ENCODE data around the gene ADAM11. TPM values are rescaled to one million over a fixed set of nuclear protein-coding genes. Genes with fewer than 3 reads are reported as not detected.
"Not testable (repeated sequence)": the region's sequence is repeated elsewhere in the genome, so short reads cannot be mapped to it uniquely, and the experiment has no call there.

The ADAM11 gene
- total and polyA plus RNA-seq, 5 donors from 2014 or later = 0.15 to 0.35 (median 0.24) TPM; not detected in 2

GRCh38 chr17:44738214-44738906 lies 20.4 kb upstream of the ADAM11 start:
- Histone ChIP-seq H3K4me3 (ENCODE audit: low read depth, low read length) (no peak overlapping the region), H3K4me1 (ENCODE audit: control insufficient read depth, insufficient read depth, low read length, poor library complexity, severe bottlenecking) (no peaks in the 10 kb centered on the region), H3K36me3 (ENCODE audit: control insufficient read depth, insufficient read depth, low read length) (no peaks in the 10 kb centered on the region), H3K27me3 (ENCODE audit: control insufficient read depth, insufficient read depth, low read length) (no peaks in the 10 kb centered on the region), H3K9me3 (ENCODE audit: control insufficient read depth in 2 of 2, low read length in 2 of 2) (no peaks in the 10 kb centered on the region), H3K27ac (ENCODE audit: insufficient read depth, low read length, poor library complexity, severe bottlenecking) (no peak overlapping the region)
- no peaks in the 10 kb centered on the region for H3K27me3 Mint-ChIP-seq
- H3K4me1 Mint-ChIP-seq = no peaks in the 10 kb centered on the region
- no peak overlapping the region for H3K27ac Mint-ChIP-seq
- peaks cover 5% of the 10 kb centered on the region for H3K36me3 Mint-ChIP-seq
- ATAC-seq (ENCODE audit: low read depth in 2 of 2) (no peak), DNase-seq (no peak)
- H3K4me3 Mint-ChIP-seq = no peak overlapping the region
- no peaks in the 10 kb centered on the region for H3K9me3 Mint-ChIP-seq

DNA sequence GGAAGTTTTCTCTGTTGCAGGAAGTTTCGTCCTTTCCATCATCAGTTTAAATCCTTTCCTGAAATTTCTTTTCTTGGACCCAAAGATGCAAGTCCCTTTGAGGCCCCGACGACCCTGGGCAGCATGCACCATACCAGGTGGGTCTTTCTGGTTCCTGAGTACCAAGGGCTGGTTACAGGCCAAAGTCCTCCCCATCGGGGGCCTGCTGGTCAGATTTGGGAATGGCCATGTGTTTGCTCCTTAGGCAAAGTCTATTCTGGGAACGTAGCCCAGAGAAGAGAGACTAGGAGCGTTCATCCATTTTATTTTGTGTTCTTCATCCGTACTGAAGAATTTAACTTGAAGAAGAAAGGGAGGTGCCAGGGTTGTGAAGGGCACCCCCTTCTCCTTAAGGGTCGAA lies 17.5 kb upstream of the ADAM11 start:
- Histone ChIP-seq H3K4me3 (ENCODE audit: low read depth, low read length) (no peak overlapping the region), H3K27me3 (ENCODE audit: control insufficient read depth, insufficient read depth, low read length) (no peaks in the 10 kb centered on the region), H3K9me3 (ENCODE audit: control insufficient read depth in 2 of 2, low read length in 2 of 2) (no peaks in the 10 kb centered on the region), H3K27ac (ENCODE audit: insufficient read depth, low read length, poor library complexity, severe bottlenecking) (no peak overlapping the region), H3K36me3 (ENCODE audit: control insufficient read depth, insufficient read depth, low read length) (no peaks in the 10 kb centered on the region), H3K4me1 (ENCODE audit: control insufficient read depth, insufficient read depth, low read length, poor library complexity, severe bottlenecking) (no peaks in the 10 kb centered on the region)
- DNase-seq = no peak
- Mint-ChIP-seq H3K9me3 (no peaks in the 10 kb centered on the region), H3K36me3 (peaks cover 4% of the 10 kb centered on the region), H3K4me3 (no peak overlapping the region), H3K27ac (no peak overlapping the region), H3K4me1 (no peaks in the 10 kb centered on the region), H3K27me3 (no peaks in the 10 kb centered on the region)
- ATAC-seq (ENCODE audit: low read depth in 2 of 2) = no peak

GRCh38 chr17:44745301-44745700 lies 13.5 kb upstream of the ADAM11 start:
- Histone ChIP-seq H3K4me3 (ENCODE audit: low read depth, low read length) (no peak overlapping the region), H3K36me3 (ENCODE audit: control insufficient read depth, insufficient read depth, low read length) (no peaks in the 10 kb centered on the region), H3K4me1 (ENCODE audit: control insufficient read depth, insufficient read depth, low read length, poor library complexity, severe bottlenecking) (no peaks in the 10 kb centered on the region), H3K27ac (ENCODE audit: insufficient read depth, low read length, poor library complexity, severe bottlenecking) (no peak overlapping the region), H3K27me3 (ENCODE audit: control insufficient read depth, insufficient read depth, low read length) (no peaks in the 10 kb centered on the region), H3K9me3 (ENCODE audit: control insufficient read depth in 2 of 2, low read length in 2 of 2) (no peaks in the 10 kb centered on the region)
- no peaks in the 10 kb centered on the region for H3K9me3 Mint-ChIP-seq
- peaks cover 12% of the 10 kb centered on the region for H3K36me3 Mint-ChIP-seq
- DNase-seq (no peak), ATAC-seq (ENCODE audit: low read depth in 2 of 2) (no peak)
- H3K27me3 Mint-ChIP-seq = no peaks in the 10 kb centered on the region
- H3K4me1 Mint-ChIP-seq = peaks cover 0 to 5% (median 0%) of the 10 kb centered on the region in 4 donors
- H3K4me3 Mint-ChIP-seq = no peak overlapping the region
- H3K27ac Mint-ChIP-seq = no peak overlapping the region

DNA sequence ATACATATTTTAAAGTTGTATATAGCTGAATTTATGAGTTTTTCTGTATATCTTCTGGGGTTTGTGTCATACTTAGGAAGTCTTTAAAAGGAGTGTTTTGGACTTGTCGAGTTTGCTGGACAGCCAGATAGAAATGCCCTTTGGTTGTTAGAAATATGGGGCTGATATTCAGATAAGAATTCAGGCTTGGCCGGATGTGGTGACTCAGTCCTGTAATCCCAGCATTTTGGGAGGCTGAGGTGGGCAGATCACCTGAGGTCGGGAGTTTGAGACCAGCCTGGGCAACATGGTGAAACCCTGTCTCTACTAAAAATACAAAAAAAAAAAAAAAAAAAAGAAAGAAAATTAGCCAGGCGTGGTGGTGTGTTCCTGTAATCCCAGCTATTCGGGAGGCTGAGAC lies 13.1 kb upstream of the ADAM11 start:
- H3K27me3 Mint-ChIP-seq; H3K27ac ChIP-seq (ENCODE audit: insufficient read depth, low read length, poor library complexity, severe bottlenecking); H3K4me1 ChIP-seq (ENCODE audit: control insufficient read depth, insufficient read depth, low read length, poor library complexity, severe bottlenecking); H3K9me3 Mint-ChIP-seq; H3K36me3 ChIP-seq (ENCODE audit: control insufficient read depth, insufficient read depth, low read length); H3K4me3 ChIP-seq (ENCODE audit: low read depth, low read length); H3K4me1 Mint-ChIP-seq; H3K27me3 ChIP-seq (ENCODE audit: control insufficient read depth, insufficient read depth, low read length); DNase-seq; H3K27ac Mint-ChIP-seq; H3K9me3 ChIP-seq (ENCODE audit: control insufficient read depth in 2 of 2, low read length in 2 of 2); ATAC-seq (ENCODE audit: low read depth in 2 of 2); H3K4me3 Mint-ChIP-seq: not testable (repeated sequence)
- H3K36me3 Mint-ChIP-seq = peaks cover 14% of the 10 kb centered on the region

GRCh38 chr17:44747566-44747965 lies 11.2 kb upstream of the ADAM11 start:
- peaks cover 13% of the 10 kb centered on the region for H3K36me3 Mint-ChIP-seq
- no peak for ATAC-seq (ENCODE audit: low read depth in 2 of 2)

GRCh38 chr17:44749076-44749979 lies 9.5 kb upstream of the ADAM11 start:
- DNase-seq (no peak), ATAC-seq (ENCODE audit: low read depth in 2 of 2) (no peak)
- no peak overlapping the region for H3K4me3 ChIP-seq (ENCODE audit: low read depth, low read length)
- no peaks in the 10 kb centered on the region for H3K9me3 Mint-ChIP-seq
- H3K4me3 Mint-ChIP-seq = no peak overlapping the region
- H3K9me3 ChIP-seq (ENCODE audit: control insufficient read depth in 2 of 2, low read length in 2 of 2) = no peaks in the 10 kb centered on the region
- H3K27ac ChIP-seq (ENCODE audit: insufficient read depth, low read length, poor library complexity, severe bottlenecking) = no peak overlapping the region
- H3K27me3 Mint-ChIP-seq = no peaks in the 10 kb centered on the region
- H3K36me3 Mint-ChIP-seq = peaks cover 13% of the 10 kb centered on the region
- peaks cover 0 to 5% (median 0%) of the 10 kb centered on the region in 4 donors for H3K4me1 Mint-ChIP-seq
- no peaks in the 10 kb centered on the region for H3K27me3 ChIP-seq (ENCODE audit: control insufficient read depth, insufficient read depth, low read length)
- no peak overlapping the region for H3K27ac Mint-ChIP-seq
- no peaks in the 10 kb centered on the region for H3K4me1 ChIP-seq (ENCODE audit: control insufficient read depth, insufficient read depth, low read length, poor library complexity, severe bottlenecking)
- H3K36me3 ChIP-seq (ENCODE audit: control insufficient read depth, insufficient read depth, low read length) = no peaks in the 10 kb centered on the region

More at GRCh38 chr17:44747566-44747965, 11.2 kb upstream of the ADAM11 start:
- no peak overlapping the region for H3K4me3 ChIP-seq (ENCODE audit: low read depth, low read length)
- peaks cover 0 to 5% (median 0%) of the 10 kb centered on the region in 4 donors for H3K4me1 Mint-ChIP-seq
- H3K4me1 ChIP-seq (ENCODE audit: control insufficient read depth, insufficient read depth, low read length, poor library complexity, severe bottlenecking) = no peaks in the 10 kb centered on the region
- H3K27me3 ChIP-seq (ENCODE audit: control insufficient read depth, insufficient read depth, low read length) = no peaks in the 10 kb centered on the region
- no peak overlapping the region for H3K27ac Mint-ChIP-seq
- no peak for DNase-seq
- H3K36me3 ChIP-seq (ENCODE audit: control insufficient read depth, insufficient read depth, low read length) = no peaks in the 10 kb centered on the region
- no peaks in the 10 kb centered on the region for H3K27me3 Mint-ChIP-seq
- H3K27ac ChIP-seq (ENCODE audit: insufficient read depth, low read length, poor library complexity, severe bottlenecking) = no peak overlapping the region
- H3K9me3 ChIP-seq (ENCODE audit: control insufficient read depth in 2 of 2, low read length in 2 of 2) = no peaks in the 10 kb centered on the region
- no peak overlapping the region for H3K4me3 Mint-ChIP-seq
- no peaks in the 10 kb centered on the region for H3K9me3 Mint-ChIP-seq

DNA sequence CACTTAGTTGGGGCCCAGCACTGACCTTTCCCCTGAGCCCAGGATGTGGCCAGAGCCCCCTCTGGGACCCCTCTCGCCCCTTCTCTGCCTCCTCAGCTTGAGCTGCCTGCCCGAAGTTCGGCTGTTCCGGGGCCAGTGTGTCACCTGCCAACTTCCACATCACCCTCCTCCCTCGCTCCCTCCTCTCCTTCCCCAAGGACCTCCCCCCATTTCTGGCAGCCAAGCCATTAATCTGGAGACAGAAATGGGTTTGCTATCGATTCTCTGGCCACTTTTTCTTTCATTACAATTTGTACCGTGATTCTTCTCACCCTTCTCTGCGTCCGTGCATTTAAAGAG lies 8.8 kb upstream of the ADAM11 start:
- H3K4me1 Mint-ChIP-seq = peaks cover 0 to 5% (median 0%) of the 10 kb centered on the region in 4 donors
- no peaks in the 10 kb centered on the region for H3K27me3 Mint-ChIP-seq
- H3K27ac ChIP-seq (ENCODE audit: insufficient read depth, low read length, poor library complexity, severe bottlenecking) = no peak overlapping the region
- no peak for ATAC-seq (ENCODE audit: low read depth in 2 of 2)
- H3K4me1 ChIP-seq (ENCODE audit: control insufficient read depth, insufficient read depth, low read length, poor library complexity, severe bottlenecking) = no peaks in the 10 kb centered on the region
- H3K9me3 ChIP-seq (ENCODE audit: control insufficient read depth in 2 of 2, low read length in 2 of 2) = no peaks in the 10 kb centered on the region
- H3K27me3 ChIP-seq (ENCODE audit: control insufficient read depth, insufficient read depth, low read length) = no peaks in the 10 kb centered on the region
- H3K27ac Mint-ChIP-seq = no peak overlapping the region
- H3K36me3 Mint-ChIP-seq = peaks cover 13% of the 10 kb centered on the region
- H3K36me3 ChIP-seq (ENCODE audit: control insufficient read depth, insufficient read depth, low read length) = no peaks in the 10 kb centered on the region
- DNase-seq = no peak
- H3K4me3 ChIP-seq (ENCODE audit: low read depth, low read length) = no peak overlapping the region
- no peak overlapping the region for H3K4me3 Mint-ChIP-seq
- no peaks in the 10 kb centered on the region for H3K9me3 Mint-ChIP-seq
